HepG2 (cell line): ENCODE data around the gene SIDT1.

ENCODE experiments used
- FIP1L1 ChIP-seq: fragments of 200-400 bp; formaldehyde crosslinking; IDR thresholded peaks from 2 replicates; pipeline ENCODE4 v1.6.1; 2018; ENCODE audit warnings: low read depth, mild to moderate bottlenecking, low read length, moderate library complexity, borderline replicate concordance; ENCODE audit not compliant: insufficient read depth
- MED13 ChIP-seq: sonication (generic); formaldehyde crosslinking; IDR thresholded peaks from 2 replicates; pipeline ENCODE4 v1.5.0; 2020; ENCODE audit warnings: missing genetic modification reagents
- ZFAT ChIP-seq: sonication (generic); formaldehyde crosslinking; conservative IDR thresholded peaks from 2 replicates; pipeline ENCODE4 v1.8.1; 2023; ENCODE audit warnings: missing genetic modification reagents, inconsistent platforms
- ZFP37 ChIP-seq: sonication (generic); formaldehyde crosslinking; IDR thresholded peaks from 2 replicates; pipeline ENCODE4 v1.4.0; 2020; ENCODE audit warnings: missing genetic modification reagents, borderline replicate concordance
- TF ChIP-seq, protein P1 (sequence below): sonication (generic); formaldehyde crosslinking; IDR thresholded peaks from 2 replicates; pipeline ENCODE4 v1.5.0; 2020; ENCODE audit warnings: mild to moderate bottlenecking, missing genetic modification reagents, moderate library complexity

DNA sequence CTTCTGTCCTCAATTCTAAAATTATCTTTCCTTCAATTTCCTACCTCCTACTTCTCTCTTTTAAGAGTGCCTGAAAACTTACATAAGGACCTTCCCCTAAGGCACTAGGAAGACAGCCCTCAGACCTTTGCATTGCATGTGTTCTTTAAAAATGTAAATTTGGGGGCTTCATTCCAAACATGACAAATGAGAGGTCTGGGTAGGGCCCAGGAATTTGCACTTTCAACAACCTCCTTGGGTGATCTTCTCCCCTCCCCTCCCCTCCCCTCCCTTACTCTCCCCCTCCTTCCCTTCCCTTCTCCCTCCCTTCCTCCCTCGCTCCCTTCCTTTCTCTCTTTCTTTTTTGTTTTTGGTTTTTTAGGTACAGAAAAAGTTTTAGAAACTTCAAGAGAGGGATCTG lies 145.4 kb downstream of the SIDT1 start:
- TF ChIP-seq FIP1L1 = no peak
- TF ChIP-seq, protein P1, sequence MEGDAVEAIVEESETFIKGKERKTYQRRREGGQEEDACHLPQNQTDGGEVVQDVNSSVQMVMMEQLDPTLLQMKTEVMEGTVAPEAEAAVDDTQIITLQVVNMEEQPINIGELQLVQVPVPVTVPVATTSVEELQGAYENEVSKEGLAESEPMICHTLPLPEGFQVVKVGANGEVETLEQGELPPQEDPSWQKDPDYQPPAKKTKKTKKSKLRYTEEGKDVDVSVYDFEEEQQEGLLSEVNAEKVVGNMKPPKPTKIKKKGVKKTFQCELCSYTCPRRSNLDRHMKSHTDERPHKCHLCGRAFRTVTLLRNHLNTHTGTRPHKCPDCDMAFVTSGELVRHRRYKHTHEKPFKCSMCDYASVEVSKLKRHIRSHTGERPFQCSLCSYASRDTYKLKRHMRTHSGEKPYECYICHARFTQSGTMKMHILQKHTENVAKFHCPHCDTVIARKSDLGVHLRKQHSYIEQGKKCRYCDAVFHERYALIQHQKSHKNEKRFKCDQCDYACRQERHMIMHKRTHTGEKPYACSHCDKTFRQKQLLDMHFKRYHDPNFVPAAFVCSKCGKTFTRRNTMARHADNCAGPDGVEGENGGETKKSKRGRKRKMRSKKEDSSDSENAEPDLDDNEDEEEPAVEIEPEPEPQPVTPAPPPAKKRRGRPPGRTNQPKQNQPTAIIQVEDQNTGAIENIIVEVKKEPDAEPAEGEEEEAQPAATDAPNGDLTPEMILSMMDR (CRISPR knock-in tag) = no peak
- TF ChIP-seq MED13 (CRISPR knock-in tag) = no peak
- no peak for TF ChIP-seq ZFP37
- TF ChIP-seq ZFAT (CRISPR knock-in tag) = no peak
